ENCODE results near the gene CHST14.
"Not testable (repeated sequence)": the region's sequence is repeated elsewhere in the genome, so short reads cannot be mapped to it uniquely, and the experiment has no call there.

Gene CHST14

DNA sequence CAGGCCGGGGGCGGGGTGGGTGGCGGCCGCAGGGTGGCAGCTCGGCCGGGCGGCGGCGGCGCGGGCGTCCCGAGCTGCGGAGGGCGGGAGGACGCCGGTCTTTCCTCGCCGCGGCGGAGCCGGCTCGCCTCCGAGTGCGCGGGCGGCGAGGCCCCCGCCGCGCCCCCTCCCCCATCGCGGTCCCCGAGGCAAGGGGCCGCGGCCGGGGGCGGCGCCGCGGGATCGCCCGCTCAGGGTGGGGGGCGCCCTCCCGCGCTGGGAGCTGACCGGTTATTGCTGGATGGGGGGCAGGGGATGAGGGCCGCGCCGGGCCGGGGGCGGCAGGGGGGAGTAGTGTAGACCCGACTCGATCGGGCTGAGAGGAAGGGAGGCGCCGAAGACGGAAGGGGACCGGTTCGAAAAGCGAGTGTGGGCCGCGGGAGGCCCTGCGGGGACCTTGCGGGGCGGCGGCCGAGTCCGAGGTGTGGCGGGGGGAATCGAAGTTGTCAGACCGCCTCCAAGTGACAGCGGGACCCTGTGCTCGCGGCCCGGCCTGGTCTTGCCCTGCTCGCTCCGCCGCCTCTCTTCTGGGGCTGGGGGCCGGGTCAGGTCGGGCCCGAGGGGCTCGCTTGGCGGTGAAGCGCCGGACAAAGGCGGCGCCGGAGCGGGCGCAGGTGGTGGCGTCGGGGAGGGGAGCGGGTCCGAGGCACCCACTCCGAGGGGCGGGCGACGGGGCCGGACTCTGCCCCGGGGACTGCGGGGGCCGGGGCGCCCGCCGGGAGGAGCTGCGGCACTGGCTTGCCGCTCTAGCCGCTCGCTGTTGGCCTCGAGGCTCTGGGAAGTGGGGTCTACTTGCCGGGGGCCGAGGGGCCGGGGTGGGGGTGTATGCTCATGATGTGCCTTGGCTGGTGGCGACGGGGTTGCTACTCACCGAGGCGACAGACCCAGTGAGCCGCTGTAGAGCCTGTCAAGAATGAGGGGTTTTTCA is 28.9 kb upstream of the CHST14 start:
- DNase-seq (ENCODE audit: low spot score): no peak

DNA sequence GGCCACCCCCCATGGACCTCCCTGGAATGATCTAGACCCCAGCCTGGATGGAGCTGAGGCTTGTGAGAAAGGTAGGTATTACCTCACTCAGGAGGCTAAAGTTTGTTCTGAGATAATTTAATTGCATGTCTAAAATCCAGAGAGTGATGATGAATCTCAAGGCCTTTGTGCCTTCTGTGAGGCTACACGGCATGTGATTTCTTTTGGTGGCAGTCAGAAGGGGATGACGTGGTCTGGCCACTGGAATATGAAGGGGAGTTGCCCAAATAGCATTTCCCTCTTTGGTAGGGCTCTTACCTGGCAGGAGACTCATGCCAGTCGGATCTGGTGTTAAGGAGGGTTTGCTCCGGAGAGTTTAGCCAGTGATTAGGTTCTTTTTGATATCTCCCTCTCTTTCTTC is 27.5 kb upstream of the CHST14 start:
- DNase-seq (ENCODE audit: low spot score): no peak

DNA sequence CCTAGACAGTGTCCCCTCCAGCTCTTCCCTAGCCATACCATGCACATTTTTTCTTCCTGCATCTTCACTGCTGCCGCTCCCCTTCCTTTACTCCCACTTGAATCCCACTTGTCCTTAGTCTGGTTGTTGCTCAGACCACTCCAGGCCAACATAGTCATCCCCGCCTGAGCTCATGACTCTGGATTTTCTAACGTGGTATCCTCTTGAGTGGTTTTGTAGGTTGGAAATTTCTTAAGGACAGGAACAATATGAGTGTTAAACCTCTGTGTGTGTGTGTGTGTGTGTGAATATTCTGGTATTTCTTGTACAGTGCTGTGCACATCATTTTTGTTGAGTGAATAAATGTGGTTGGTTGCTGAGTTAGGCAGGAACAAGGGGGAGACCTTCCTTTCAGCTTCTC is 26.9 kb upstream of the CHST14 start:
- DNase-seq (ENCODE audit: low spot score): no peak

DNA sequence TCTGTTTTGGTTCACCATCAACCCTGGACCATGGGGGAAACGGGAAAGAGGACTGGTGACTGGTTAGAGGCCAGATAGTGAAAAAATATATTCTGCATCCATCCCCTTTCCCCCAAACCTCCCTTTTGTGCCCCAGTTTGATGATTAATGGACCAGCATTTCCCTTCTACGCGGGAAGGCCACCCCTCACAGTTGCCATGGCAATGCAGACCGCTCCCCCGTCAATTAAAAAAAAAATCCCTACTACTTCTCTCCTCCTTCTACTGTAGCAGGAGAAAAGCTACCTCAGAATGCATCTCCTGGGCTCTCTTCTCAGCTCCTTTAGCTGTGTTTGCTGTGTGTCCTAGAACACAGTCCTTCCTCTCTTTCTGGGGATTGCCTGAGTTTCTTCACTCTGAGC is 26.0 kb upstream of the CHST14 start:
- no peak for DNase-seq (ENCODE audit: low spot score)

DNA sequence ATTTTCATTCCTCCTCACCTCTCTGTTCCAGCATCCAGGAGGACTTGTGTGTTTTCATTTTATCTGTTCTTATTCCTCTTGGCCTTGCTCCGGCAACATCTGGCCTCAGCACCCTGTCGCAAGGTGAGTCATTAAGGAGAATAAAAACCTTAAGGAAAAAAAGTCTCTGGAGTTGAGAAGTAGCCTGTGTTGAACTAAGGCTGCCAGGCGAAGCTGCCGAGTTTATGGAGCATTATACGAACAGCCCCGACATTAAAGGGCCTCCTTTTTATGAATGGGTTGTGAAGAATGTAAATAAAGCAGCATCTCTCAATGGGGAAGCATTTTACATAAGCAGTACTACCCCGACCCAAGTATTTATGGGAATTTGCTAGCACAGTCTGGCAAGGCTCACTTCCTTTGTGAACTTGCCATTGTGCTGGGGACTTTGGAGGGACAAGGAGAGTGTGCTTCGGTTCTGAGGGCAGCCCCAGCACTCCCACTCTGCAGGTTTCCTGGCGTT is 25.3 kb upstream of the CHST14 start:
- no peak for DNase-seq (ENCODE audit: low spot score)

DNA sequence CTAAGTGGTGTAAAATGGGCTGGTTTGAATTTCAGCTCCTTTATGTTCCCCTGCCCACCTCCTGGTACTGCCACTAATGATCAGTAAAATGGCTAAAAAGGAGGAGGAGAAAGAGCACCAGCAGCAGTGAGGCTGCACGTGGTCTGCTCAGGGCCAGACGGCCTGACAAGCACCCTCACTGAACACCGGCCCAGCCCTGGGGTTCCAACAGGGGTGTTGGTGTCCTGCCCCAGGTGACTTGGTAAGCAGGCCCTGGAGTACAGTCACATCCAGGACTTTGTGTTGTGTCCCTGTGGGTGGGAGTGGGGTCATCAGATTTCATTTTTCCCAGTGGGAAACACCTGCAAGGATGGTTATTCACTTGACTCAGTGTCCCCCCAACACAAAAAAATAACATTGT is 24.6 kb upstream of the CHST14 start:
- no peak for DNase-seq (ENCODE audit: low spot score)

DNA sequence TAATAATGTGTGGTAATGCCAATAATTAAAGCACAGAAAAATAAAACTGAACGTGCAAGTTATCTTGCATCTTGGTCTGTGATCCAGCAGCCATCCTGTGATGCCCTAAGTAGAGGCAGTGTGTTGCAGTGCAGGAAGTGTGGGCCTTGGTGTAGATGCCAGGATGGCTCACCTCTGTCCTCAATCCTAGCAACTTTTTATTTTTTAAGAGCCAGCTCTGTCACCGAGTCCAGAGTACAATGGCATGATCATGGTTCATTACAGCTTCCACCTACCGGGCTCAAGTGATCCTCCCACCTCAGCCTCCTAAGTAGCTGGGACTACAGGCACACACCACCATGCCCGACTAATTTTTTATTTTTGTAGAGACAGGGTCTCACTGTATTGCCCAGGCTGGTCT is 22.4 kb upstream of the CHST14 start:
- DNase-seq (ENCODE audit: low spot score): no peak

DNA sequence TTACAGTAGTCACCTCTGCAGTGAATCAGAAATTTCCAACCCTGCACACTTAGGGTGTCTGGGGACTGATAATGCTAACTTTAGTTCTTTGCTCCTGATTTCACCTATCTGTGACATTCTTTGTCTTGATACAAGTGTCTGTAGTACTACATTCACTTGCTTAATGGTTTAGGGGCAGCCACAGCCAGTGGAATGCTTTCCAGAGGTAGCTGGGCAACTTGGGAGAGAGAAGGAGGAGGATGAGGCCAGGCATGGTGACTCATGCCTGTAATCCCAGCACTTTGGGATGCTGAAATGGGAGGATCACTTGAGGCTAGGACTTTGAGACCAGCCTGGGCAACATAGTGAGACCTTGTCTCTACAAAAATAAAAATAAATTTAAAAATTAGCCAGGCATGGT is 21.5 kb upstream of the CHST14 start:
- no peak for DNase-seq (ENCODE audit: low spot score)

DNA sequence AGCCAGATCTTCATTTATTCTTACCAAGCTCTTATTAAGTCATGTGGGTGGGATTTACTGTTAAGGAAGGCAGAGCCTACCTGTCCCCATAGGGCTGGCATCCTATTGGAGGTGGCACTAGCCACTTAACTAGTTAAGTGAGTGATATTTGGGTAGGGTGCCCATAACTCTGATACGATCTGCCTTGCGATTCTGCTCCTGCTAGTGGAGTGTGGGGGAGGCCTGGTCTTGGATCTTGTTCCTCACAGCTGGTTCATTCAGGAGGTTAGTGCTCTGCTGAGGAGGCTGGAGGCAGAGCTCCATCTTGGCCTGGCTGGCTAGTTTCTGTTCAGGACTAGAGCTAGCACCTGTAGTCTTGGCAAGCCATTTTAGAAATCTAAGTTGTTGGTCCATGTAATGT is 20.7 kb upstream of the CHST14 start:
- no peak for DNase-seq (ENCODE audit: low spot score)

DNA sequence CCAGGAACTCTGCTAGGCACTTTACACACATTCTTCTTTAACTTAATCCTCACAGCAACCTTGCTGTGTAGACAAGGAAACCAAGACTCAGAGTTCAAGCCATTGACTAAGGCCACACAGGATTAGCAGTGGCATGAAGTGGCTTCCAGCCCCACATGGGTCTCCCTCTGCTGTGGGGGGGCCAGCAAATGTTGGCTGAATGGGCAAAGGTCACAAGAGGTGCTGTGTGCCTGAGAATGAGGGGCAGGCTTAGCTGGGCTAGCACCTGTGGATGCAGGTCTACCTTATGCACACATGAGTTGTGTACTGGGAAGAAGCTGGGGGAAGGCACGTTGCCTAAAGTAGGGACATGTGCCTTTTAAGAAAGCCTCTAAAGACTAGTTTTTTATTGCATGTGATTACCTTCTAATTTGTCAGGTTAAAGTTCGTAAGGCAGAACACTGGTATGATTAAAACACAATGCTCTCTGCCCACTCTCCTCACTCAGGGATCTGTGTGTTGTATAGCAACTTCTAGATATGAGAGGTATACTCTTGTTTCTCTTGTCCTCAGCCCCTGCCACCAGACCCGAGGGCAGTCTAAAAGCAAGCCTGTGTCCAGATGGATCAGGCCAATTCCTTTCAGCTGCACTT is 19.1 kb upstream of the CHST14 start:
- no peak for DNase-seq (ENCODE audit: low spot score)

DNA sequence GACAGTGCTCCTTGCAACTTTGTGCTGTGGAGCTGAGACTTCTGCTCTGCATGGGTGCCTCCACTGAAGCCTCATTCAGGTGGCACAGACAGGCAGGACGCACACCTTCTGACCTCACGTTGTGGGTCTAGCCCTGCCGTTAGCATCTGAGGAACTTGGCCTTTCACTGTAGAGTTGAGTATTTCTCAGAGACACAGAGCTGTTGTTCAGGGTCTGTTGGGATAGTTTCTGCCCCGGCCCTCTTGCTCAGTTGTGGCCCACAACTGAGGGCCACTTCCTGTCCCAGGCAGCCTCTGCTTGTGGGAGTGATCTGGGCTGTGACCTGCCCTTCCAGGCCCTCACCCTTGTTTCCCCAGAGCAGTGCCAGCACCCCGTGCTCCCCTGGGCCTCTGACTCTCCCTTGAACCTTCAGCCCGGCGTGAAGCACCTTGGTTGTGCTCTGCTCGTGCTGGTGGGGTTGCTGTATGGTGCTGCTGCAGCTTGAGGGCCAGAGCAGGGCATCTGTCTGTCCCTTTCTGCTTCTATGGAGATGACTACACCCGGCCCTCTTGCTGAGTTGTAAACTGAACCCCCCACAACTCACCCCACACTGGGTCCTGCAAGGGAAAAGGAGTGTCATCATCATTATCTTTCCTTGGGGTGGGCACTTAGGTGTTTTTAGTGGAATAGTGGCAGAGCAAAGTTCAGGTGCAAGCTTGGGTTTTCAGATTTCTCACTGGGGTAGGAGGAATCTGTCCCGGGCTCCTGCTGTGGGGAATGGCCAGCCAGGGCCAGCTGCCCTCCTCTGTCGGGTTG is 18.3 kb upstream of the CHST14 start:
- no peak for DNase-seq (ENCODE audit: low spot score)

DNA sequence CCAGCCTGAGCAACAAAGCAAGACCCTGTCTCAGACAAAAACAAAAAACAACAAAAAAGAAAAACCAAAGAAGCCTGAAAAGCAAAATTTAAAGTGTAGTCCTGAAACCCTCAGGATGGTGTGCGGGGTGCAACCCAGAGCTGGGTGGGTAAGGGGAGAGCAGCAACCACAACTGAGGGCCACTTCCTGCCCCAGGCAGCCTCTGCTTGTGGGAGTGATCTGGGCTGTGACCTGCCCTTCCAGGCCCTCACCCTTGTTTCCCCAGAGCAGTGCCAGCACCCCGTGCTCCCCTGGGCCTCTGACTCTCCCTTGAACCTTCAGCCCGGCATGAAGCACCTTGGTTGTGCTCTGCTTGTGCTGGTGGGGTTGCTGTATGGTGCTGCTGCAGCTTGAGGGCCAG is 16.8 kb upstream of the CHST14 start:
- DNase-seq (ENCODE audit: low spot score): not testable (repeated sequence)

DNA sequence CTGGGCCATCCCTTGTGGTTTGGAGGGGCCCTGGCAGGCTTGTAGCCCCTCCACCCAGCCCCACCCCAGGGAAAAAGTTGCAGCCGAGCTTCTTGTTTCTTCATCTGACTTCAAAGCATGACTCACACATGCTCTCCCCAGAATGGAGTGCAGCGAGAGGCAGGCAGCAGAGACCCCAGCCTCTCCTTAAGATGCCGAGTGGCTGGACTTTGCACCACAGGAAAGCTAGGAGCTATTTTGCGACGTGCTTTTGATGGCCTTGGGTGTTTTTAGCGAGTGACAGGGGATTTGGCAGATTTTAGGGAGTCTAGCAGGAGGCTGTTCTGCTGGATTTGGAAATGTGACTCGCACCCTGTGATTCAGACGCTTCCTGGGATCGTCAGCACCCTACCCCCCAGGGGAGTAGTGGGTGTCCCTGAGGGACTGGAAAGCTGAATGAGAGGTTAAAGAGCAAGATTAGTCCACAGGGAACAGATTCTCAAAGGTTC is 15.8 kb upstream of the CHST14 start:
- DNase-seq (ENCODE audit: low spot score): no peak

DNA sequence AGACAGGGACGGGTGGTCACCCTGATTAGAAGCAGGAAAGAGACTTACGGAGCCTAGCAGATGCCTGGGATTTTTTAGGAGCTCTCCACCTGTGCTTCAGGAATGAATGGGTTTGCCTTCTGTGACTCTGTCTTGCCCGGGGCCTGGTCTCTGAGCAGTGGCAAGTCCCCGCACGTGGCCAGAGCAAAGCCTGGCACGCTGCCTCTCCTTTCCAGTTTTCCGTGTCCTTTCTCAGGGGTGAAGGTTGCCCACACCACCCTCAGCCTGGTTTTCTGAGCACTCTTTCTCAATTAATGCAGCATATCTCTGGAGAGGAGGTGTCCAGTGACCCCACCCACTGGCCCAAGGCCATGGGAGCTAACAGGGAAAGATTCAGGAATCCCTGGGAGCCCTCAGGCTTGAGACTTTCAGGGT is 14.5 kb upstream of the CHST14 start:
- DNase-seq (ENCODE audit: low spot score): no peak

DNA sequence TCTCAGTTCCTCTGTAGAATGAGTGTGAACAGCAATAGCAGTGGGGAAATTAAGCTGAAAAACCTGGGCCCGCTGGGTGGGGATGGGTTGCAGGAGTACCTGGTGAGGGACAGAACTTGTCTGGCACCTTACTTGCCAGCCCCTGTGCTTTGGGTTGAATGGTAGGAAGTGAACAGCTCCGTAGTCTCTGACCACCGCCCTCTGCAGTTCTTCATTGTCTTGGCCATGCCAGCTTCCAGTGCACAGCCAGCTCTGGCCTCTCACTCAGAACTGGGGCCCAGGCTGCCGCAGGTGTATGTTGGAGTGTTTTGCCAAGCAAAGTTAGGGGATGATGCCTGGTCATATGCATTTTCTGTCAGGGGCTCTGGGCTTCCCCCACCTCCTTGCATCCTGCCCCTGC is 14.0 kb upstream of the CHST14 start:
- no peak for DNase-seq (ENCODE audit: low spot score)

DNA sequence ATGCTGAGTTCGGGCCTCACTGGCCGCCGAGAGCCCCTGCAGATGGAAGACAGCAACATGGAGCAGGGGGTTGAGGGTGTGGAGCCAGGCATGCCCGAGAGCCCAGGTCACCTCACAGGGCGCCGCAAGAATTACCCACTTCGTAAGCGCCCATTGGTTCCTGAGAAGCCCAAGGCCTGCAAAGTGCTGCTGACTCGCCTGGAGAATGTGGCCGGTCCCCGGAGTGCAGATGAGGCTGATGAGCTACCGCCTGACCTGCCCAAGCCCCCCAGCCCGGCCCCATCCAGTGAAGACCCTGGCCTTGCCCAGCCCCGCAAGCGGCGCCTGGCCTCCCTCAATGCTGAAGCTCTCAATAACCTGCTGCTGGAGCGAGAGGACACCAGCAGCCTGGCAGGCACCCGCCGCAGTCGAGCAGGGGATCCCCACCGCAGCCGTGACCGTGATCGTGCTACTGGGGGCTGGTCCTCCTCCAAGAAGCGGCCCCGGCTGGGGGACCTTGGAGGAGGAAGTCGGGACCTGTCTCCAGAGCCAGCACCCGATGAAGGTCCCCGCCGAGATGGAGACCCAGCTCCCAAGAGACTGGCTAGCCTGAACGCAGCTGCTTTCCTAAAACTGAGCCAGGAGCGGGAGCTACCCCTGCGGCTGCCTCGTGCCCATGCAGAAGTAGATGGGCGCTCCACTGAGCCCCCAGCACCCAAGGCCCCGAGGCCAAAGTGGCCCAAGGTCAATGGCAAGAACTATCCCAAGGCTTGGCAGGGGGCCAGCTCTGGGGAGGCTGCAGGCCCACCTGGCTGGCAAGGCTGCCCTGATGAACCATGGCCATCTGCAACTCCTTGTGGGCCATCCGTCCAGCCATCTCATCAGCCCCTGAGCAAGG is 12.1 kb upstream of the CHST14 start:
- DNase-seq (ENCODE audit: low spot score): no peak

DNA sequence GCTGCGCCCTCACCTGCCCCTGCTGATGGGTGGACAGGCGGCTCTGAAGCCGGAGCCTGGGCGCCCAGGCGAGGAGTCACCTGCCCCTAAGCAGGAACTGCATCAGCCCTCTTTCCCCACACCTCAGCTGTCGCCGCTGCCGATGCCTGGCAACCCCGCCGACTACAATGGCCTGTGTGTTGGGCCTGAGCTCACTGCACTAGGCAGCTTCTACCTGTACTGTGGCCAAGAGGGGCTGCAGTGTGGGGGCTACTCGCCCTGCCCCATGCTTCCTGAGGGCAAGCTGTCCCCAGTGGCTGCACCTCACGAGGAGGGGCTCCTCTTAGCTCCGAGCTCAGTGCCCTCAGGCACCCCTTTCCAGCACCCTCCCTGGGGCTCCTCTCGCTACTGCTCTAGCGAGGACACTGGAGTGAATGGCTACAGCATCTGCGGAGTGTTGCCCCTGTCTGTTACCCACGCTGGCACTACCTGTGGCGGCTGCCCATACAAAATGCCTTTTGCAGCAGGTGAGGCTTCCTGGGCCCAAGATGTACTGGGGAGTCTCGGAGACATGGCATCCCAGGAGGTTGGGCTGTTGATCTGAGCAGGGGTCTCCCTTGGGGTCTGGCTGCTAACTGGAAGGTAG is 11.3 kb upstream of the CHST14 start:
- no peak for DNase-seq (ENCODE audit: low spot score)

DNA sequence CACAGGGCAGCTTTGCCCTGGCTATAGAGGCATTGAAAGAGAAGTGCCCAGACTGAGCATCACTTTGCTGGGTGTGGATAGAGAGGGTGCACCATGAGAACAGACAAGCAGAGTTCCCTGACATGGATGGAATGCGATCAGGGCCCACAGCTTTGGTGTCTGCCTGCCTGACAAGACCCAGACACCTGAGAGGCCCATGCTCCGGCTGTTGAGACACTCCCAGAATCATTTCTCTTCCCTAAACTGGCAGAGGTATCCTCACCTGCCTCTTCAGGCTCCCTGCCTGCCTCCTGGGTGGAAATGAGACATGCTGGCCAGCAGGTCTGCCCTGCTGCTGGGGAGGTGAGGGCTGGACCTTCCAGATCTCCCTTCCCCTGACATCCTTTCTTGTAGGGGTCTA is 10.4 kb upstream of the CHST14 start:
- no peak for DNase-seq (ENCODE audit: low spot score)

DNA sequence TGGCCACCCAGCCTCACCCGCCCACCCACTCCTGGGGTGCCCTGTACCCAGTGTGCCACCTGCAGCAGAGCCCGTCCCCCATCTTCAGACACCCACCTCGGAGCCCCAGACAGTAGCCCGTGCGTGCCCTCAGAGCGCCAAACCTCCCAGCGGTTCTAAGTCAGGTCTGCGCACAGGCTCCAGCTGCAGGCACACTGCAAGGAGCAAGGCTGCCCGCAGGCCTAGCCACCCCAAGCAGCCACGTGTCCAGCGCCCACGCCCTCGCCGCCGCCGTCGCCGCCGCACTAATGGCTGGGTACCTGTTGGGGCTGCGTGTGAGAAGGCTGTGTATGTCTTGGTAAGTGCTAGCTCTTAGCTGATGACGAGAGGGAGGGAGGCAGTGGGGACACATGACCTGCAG is 8.8 kb upstream of the CHST14 start:
- DNase-seq (ENCODE audit: low spot score): no peak

DNA sequence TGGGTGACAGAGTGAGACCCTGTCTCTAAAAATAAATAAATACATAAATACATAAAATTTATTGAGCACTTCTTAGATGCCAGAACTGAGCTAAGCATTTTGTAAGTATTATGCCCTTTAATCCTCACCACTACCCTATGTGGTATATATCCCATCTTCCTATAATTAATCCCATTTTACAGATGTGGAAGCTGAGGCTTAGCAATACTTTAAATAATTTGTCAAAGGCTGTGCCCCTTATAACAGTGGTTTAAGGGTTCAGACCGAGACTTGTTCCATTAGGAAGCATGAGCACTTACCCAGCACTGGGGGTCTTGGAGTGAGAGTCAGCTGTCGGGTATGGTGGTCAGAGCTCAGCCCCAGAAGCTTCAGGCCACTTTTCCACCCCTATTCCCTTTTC is 7.5 kb upstream of the CHST14 start:
- DNase-seq (ENCODE audit: low spot score): no peak

All from hematopoietic multipotent progenitor cell treated with erythropoietin and hydrocortisone succinate and interleukin-3 and kit ligand, for 15 days (in vitro differentiated cells).